Smooth muscle cell (in vitro differentiated cells): ENCODE measurements around the gene GALP. TPM values are rescaled to one million over a fixed set of nuclear protein-coding genes. Genes with fewer than 3 reads are reported as not detected.
"Not testable (repeated sequence)": the region's sequence is repeated elsewhere in the genome, so short reads cannot be mapped to it uniquely, and the experiment has no call there.

Experiments
- DNase-seq: peaks from one replicate; lab custom pipeline; 2025; ENCODE audit not compliant: unreplicated experiment; lab: John Stamatoyannopoulos, UW
- H2AFZ ChIP-seq: fragments of 200-600 bp; sonication (generic); 2 replicates; pipeline ENCODE4 v1.6.0; 2016; ENCODE audit warnings: antibody characterized with exemption, low read depth, mild to moderate bottlenecking
- H3F3A ChIP-seq: fragments of 200-600 bp; sonication (generic); 2 replicates; pipeline ENCODE4 v1.6.0; 2017; ENCODE audit warnings: antibody characterized with exemption, low read depth
- H3K27ac ChIP-seq: fragments of 200-600 bp; sonication (generic); 2 replicates; pipeline ENCODE4 v1.5.1; 2016; ENCODE audit warnings: low read depth, mild to moderate bottlenecking
- H3K27me3 ChIP-seq: fragments of 200-600 bp; sonication (generic); 2 replicates; pipeline ENCODE4 v1.6.1; 2016; ENCODE audit warnings: low read depth, mild to moderate bottlenecking
- H3K36me3 ChIP-seq: fragments of 200-600 bp; sonication (generic); 2 replicates; pipeline ENCODE4 v1.5.1; 2016; ENCODE audit warnings: low read depth
- H3K4me1 ChIP-seq: fragments of 200-600 bp; sonication (generic); 2 replicates; pipeline ENCODE4 v1.5.1; 2016; ENCODE audit warnings: low read depth
- H3K4me2 ChIP-seq: fragments of 200-600 bp; sonication (generic); 2 replicates; pipeline ENCODE4 v1.6.0; 2016; ENCODE audit warnings: mild to moderate bottlenecking
- H3K4me3 ChIP-seq: fragments of 200-600 bp; sonication (generic); 2 replicates; pipeline ENCODE4 v1.5.1; 2016; ENCODE audit warnings: mild to moderate bottlenecking
- H3K79me2 ChIP-seq: fragments of 200-600 bp; sonication (generic); 2 replicates; pipeline ENCODE4 v1.6.0; 2016; ENCODE audit warnings: low read depth, mild to moderate bottlenecking
- H3K9ac ChIP-seq: fragments of 200-600 bp; sonication (generic); 2 replicates; pipeline ENCODE4 v1.6.0; 2016; ENCODE audit warnings: low read depth
- H3K9me3 ChIP-seq: fragments of 200-600 bp; sonication (generic); replicated peaks from 2 replicates; pipeline ENCODE4 v1.5.1; 2016; ENCODE audit warnings: low read depth
- H4K20me1 ChIP-seq: fragments of 200-600 bp; sonication (generic); 2 replicates; pipeline ENCODE4 v1.6.0; 2016; ENCODE audit warnings: low read depth
- CTCF ChIP-seq: fragments of 200-600 bp; sonication (generic); IDR thresholded peaks from 2 replicates; pipeline ENCODE4 v1.5.1; 2017; ENCODE audit warnings: borderline replicate concordance, mild to moderate bottlenecking, antibody characterized with exemption; ENCODE audit not compliant: insufficient read depth, poor library complexity, severe bottlenecking
- WGBS: methylation state at CpG from one replicate; pipeline ENCODE4 v1.1.7; 2016; ENCODE audit warnings: low lambda C conversion rate; 5-methylcytosine and 5-hydroxymethylcytosine counted together
- polyA plus RNA-seq: library from polyadenylated mRNA; unstranded; fragments of >200 nt; fragmentation: Nextera tagmentation; extraction: Ambion mirVana; gene quantifications from 2 replicates; pipeline ENCODE4 v1.2.1, GENCODE V29; 2016
- total RNA-seq: library from RNA; depleted of rRNA; stranded (reverse); fragments of >200 nt; gene quantifications from 2 replicates; pipeline ENCODE4 v1.2.3, GENCODE V29; 2014

Gene GALP
- total and polyA plus RNA-seq, 2 experiments from 2014 or later: not detected

GRCh38 chr19:56174550-56174949 is 1.3 kb upstream of the GALP start:
- H3K27me3 ChIP-seq: no peaks in the 10 kb centered on the region
- no peaks in the 10 kb centered on the region for H4K20me1 ChIP-seq
- WGBS: 78% methylated on average over 11 of the region's 11 CpGs
- H3K9me3 ChIP-seq: no peaks in the 10 kb centered on the region
- no peak overlapping the region for H2AFZ ChIP-seq
- no peak for TF ChIP-seq CTCF
- no peak overlapping the region for H3K9ac ChIP-seq
- no peaks in the 10 kb centered on the region for H3K36me3 ChIP-seq
- H3K4me2 ChIP-seq: no peak overlapping the region
- no peaks in the 10 kb centered on the region for H3F3A ChIP-seq
- no peaks in the 10 kb centered on the region for H3K79me2 ChIP-seq
- no peak for DNase-seq
- H3K27ac ChIP-seq: no peak overlapping the region
- H3K4me3 ChIP-seq: no peak overlapping the region
- peaks cover 4% of the 10 kb centered on the region for H3K4me1 ChIP-seq

- not testable (repeated sequence) for H3K4me1 ChIP-seq, H3K27ac ChIP-seq, H3F3A ChIP-seq, H3K27me3 ChIP-seq, H2AFZ ChIP-seq, H3K4me2 ChIP-seq, H3K9me3 ChIP-seq, DNase-seq, H3K4me3 ChIP-seq, H3K9ac ChIP-seq, H4K20me1 ChIP-seq, H3K36me3 ChIP-seq, H3K79me2 ChIP-seq
- 88% methylated on average over 9 of the region's 11 CpGs for WGBS
These were observed 502 bp downstream of the GALP start for GRCh38 chr19:56176310-56176709.

GRCh38 chr19:56176881-56177280 is 1.1 kb downstream of the GALP start:
- WGBS: 87% methylated on average over 18 of the region's 18 CpGs
- TF ChIP-seq CTCF: no peak
- no peaks in the 10 kb centered on the region for H3K36me3 ChIP-seq
- no peak overlapping the region for H2AFZ ChIP-seq
- no peak for DNase-seq
- no peak overlapping the region for H3K4me2 ChIP-seq
- no peaks in the 10 kb centered on the region for H3K9me3 ChIP-seq
- H4K20me1 ChIP-seq: no peaks in the 10 kb centered on the region
- no peaks in the 10 kb centered on the region for H3F3A ChIP-seq
- H3K9ac ChIP-seq: no peak overlapping the region
- no peak overlapping the region for H3K4me3 ChIP-seq
- no peaks in the 10 kb centered on the region for H3K79me2 ChIP-seq
- no peak overlapping the region for H3K27ac ChIP-seq
- H3K27me3 ChIP-seq: no peaks in the 10 kb centered on the region
- H3K4me1 ChIP-seq: peaks cover 4% of the 10 kb centered on the region

GRCh38 chr19:56177564-56178243 is 1.9 kb downstream of the GALP start:
- no peaks in the 10 kb centered on the region for H3K36me3 ChIP-seq
- no peak overlapping the region for H3K27ac ChIP-seq
- no peaks in the 10 kb centered on the region for H3K79me2 ChIP-seq
- no peaks in the 10 kb centered on the region for H3K27me3 ChIP-seq
- H4K20me1 ChIP-seq: no peaks in the 10 kb centered on the region
- H3K9me3 ChIP-seq: no peaks in the 10 kb centered on the region
- H3F3A ChIP-seq: no peaks in the 10 kb centered on the region
- H3K4me2 ChIP-seq: no peak overlapping the region
- DNase-seq: no peak
- no peak for TF ChIP-seq CTCF
- no peak overlapping the region for H2AFZ ChIP-seq
- no peak overlapping the region for H3K9ac ChIP-seq
- WGBS: 88% methylated on average over 11 of the region's 11 CpGs
- peaks cover 4% of the 10 kb centered on the region for H3K4me1 ChIP-seq
- H3K4me3 ChIP-seq: no peak overlapping the region
